PC-3 (cell line): ENCODE data around the gene SULF2. TPM values are rescaled to one million over a fixed set of nuclear protein-coding genes. Genes with fewer than 3 reads are reported as not detected.

Experiments
- ATAC-seq: fragments of 200-7000 bp; cut with Tn5 transposase; 2 replicates; pipeline ENCODE4 v1.9.1; 2020; ENCODE audit warnings: mild to moderate bottlenecking, moderate library complexity
- BruUV-seq: library from RNA; stranded (reverse); fragments of 400-500 nt; replicated peaks from 2 replicates; lab custom pipeline; 2021; lab: Mats Ljungman, UMichigan
- CTCF ChIA-PET: fragments of 300-600 bp; sonication (Branson Sonifier 250); formaldehyde crosslinking; loops from one replicate; lab custom pipeline; 2022; ENCODE audit warnings: antibody characterized with exemption; lab: Charles Lee
- POLR2A ChIA-PET: fragments of 300-600 bp; sonication (Branson Sonifier 250); formaldehyde crosslinking; loops from one replicate; lab custom pipeline; 2022; ENCODE audit warnings: antibody characterized with exemption; ENCODE audit not compliant: unreplicated experiment; lab: Charles Lee
- DNase-seq: peaks from one replicate; pipeline ENCODE4 v3.0.0-alpha.2; 2015
- H2AFZ ChIP-seq: fragments of 300-600 bp; sonication (generic); 2 replicates; pipeline ENCODE4 v1.6.0; 2016; ENCODE audit warnings: antibody characterized with exemption, low read length
- H3F3A ChIP-seq: fragments of 300-600 bp; sonication (generic); one replicate; pipeline ENCODE4 v1.6.0; 2017; ENCODE audit warnings: antibody characterized with exemption, low read length, control low read depth, mild to moderate bottlenecking; ENCODE audit not compliant: unreplicated experiment
- H3K27ac ChIP-seq: fragments of 300-600 bp; sonication (generic); 2 replicates; pipeline ENCODE4 v1.5.1; 2016; ENCODE audit warnings: mild to moderate bottlenecking, low read length
- H3K27me3 ChIP-seq: fragments of 300-600 bp; sonication (generic); 2 replicates; pipeline ENCODE4 v1.6.1; 2016; ENCODE audit warnings: low read length, mixed read lengths
- H3K36me3 ChIP-seq: fragments of 300-600 bp; sonication (generic); 2 replicates; pipeline ENCODE4 v1.6.1; 2016; ENCODE audit warnings: low read depth, mixed run types, low read length, mixed read lengths
- H3K4me1 ChIP-seq: fragments of 300-600 bp; sonication (generic); 2 replicates; pipeline ENCODE4 v1.5.1; 2016; ENCODE audit warnings: low read length; ENCODE audit not compliant: insufficient read depth
- H3K4me2 ChIP-seq: fragments of 300-600 bp; sonication (generic); 2 replicates; pipeline ENCODE4 v1.6.0; 2016; ENCODE audit warnings: low read length
- H3K4me3 ChIP-seq: fragments of 300-600 bp; sonication (generic); 2 replicates; pipeline ENCODE4 v1.5.1; 2016; ENCODE audit warnings: mild to moderate bottlenecking, low read length, mixed read lengths
- H3K79me2 ChIP-seq: fragments of 300-600 bp; sonication (generic); 2 replicates; pipeline ENCODE4 v1.6.1; 2017; ENCODE audit warnings: low read length, mixed read lengths
- H3K9ac ChIP-seq: fragments of 300-600 bp; sonication (generic); 2 replicates; pipeline ENCODE4 v1.6.0; 2016; ENCODE audit warnings: mild to moderate bottlenecking, low read length
- H3K9me2 ChIP-seq: fragments of 300-600 bp; sonication (generic); replicated peaks from 2 replicates; pipeline ENCODE4 v1.6.1; 2016; ENCODE audit warnings: mixed run types, low read length, mixed read lengths
- H3K9me3 ChIP-seq: fragments of 300-600 bp; sonication (generic); 2 replicates; pipeline ENCODE4 v1.6.1; 2016; ENCODE audit warnings: low read length, mixed read lengths
- H4K20me1 ChIP-seq: fragments of 300-600 bp; sonication (generic); 2 replicates; pipeline ENCODE4 v1.6.1; 2016; ENCODE audit warnings: low read length, mixed read lengths
- EZH2 ChIP-seq: fragments of 300-600 bp; sonication (generic); IDR thresholded peaks from one replicate; pipeline ENCODE4 v1.6.1; 2017; ENCODE audit warnings: antibody characterized with exemption, mild to moderate bottlenecking, low read length; ENCODE audit not compliant: unreplicated experiment
- EZH2phosphoT487 ChIP-seq: fragments of 300-600 bp; sonication (generic); IDR thresholded peaks from 2 replicates; pipeline ENCODE4 v1.6.1; 2018; ENCODE audit warnings: mild to moderate bottlenecking, antibody characterized with exemption, low read length, borderline replicate concordance
- intact Hi-C: fragments of 100-400 bp; cut with micrococcal nuclease; formaldehyde crosslinking; loops from 2 replicates; pipeline ENCODE4 v1.9.0; 2023
- total RNA-seq: library from RNA; depleted of rRNA; stranded (reverse); fragments of >200 nt; gene quantifications from 2 replicates; pipeline ENCODE4 v1.2.3, GENCODE V29; 2014
- TF ChIP-seq, protein P1 (sequence below): fragments of 300-600 bp; sonication (generic); conservative IDR thresholded peaks from 2 replicates; pipeline ENCODE4 v1.5.1; 2017; ENCODE audit warnings: antibody characterized with exemption, low read depth, mild to moderate bottlenecking, low read length

Gene SULF2
- total RNA-seq, 1 experiment from 2014 or later: 340 TPM

DNA sequence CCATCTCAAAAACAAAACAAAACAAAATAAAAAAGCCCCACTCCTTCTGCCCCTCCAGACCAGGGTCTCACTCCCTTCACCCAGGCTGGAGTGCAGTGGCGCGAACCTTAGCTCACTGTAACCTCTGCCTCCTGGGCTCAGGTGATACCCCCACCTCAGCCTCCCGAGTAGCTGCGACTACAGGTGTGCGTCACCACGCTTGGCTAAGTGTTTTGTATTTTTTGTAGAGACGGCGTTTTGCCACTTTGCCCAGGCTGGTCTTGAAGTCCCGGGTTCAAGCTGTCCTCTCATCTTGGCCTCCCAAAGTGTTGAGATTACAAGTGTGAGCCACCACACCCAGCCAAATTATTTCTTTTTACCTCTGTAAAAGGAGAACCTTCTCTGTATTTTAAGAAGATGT, 173.5 kb downstream of the SULF2 start:
- DNase-seq: no peak
- H3K9me3 ChIP-seq: no peaks in the 10 kb centered on the region
- H2AFZ ChIP-seq: no peak overlapping the region
- H3K4me3 ChIP-seq: no peak overlapping the region
- no peaks in the 10 kb centered on the region for H3K9me2 ChIP-seq
- no TSS peak for BruUV-seq
- no peak overlapping the region for H3K4me2 ChIP-seq
- no peak for ATAC-seq
- H3K9ac ChIP-seq: no peak overlapping the region
- H3K27me3 ChIP-seq: no peaks in the 10 kb centered on the region
- H3K79me2 ChIP-seq: peaks cover 28% of the 10 kb centered on the region
- no peaks in the 10 kb centered on the region for H3F3A ChIP-seq
- H4K20me1 ChIP-seq: no peaks in the 10 kb centered on the region
- TF ChIP-seq EZH2phosphoT487 (no peak), EZH2 (no peak)
- TF ChIP-seq, protein P1, sequence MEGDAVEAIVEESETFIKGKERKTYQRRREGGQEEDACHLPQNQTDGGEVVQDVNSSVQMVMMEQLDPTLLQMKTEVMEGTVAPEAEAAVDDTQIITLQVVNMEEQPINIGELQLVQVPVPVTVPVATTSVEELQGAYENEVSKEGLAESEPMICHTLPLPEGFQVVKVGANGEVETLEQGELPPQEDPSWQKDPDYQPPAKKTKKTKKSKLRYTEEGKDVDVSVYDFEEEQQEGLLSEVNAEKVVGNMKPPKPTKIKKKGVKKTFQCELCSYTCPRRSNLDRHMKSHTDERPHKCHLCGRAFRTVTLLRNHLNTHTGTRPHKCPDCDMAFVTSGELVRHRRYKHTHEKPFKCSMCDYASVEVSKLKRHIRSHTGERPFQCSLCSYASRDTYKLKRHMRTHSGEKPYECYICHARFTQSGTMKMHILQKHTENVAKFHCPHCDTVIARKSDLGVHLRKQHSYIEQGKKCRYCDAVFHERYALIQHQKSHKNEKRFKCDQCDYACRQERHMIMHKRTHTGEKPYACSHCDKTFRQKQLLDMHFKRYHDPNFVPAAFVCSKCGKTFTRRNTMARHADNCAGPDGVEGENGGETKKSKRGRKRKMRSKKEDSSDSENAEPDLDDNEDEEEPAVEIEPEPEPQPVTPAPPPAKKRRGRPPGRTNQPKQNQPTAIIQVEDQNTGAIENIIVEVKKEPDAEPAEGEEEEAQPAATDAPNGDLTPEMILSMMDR: no peak
- intact Hi-C loops: no loop called here
- ChIA-PET CTCF (no interaction called here), POLR2A (no interaction called here)
- H3K4me1 ChIP-seq: peaks cover 24% of the 10 kb centered on the region
- H3K27ac ChIP-seq: no peak overlapping the region
- H3K36me3 ChIP-seq: no peaks in the 10 kb centered on the region

DNA sequence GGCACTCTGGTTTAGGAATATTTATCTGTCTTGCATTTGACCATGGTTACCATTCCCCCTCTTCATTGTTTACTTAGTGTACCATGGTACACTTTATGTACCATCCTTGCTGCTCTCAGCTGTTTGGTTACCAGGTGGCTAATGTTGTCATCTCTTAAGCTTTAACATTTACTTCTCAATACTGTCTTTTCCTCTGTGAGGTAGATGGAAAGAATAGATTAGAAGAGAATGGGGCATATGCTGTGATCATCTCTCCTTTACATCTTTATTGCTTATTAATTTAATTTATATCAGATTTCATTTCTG, 174.4 kb downstream of the SULF2 start:
- Histone ChIP-seq H3F3A (no peaks in the 10 kb centered on the region), H3K4me2 (peak overlapping the region; percentile 11), H2AFZ (no peak overlapping the region), H3K79me2 (peaks cover 34% of the 10 kb centered on the region), H3K9me3 (no peaks in the 10 kb centered on the region), H3K27ac (0 out of 2 replicates have a peak overlapping the region, but pooled peaks have one; percentile 3), H3K4me1 (peaks cover 27% of the 10 kb centered on the region), H3K27me3 (no peaks in the 10 kb centered on the region), H3K9me2 (no peaks in the 10 kb centered on the region), H3K36me3 (no peaks in the 10 kb centered on the region; the same call in 1 of the 2 replicates), H3K9ac (no peak overlapping the region), H4K20me1 (no peaks in the 10 kb centered on the region), H3K4me3 (no peak overlapping the region)
- TF ChIP-seq, protein P1: no peak
- intact Hi-C loops: no loop called here
- ChIA-PET CTCF (no interaction called here), POLR2A (no interaction called here)
- no TSS peak for BruUV-seq
- DNase-seq: no peak
- no peak for ATAC-seq

DNA sequence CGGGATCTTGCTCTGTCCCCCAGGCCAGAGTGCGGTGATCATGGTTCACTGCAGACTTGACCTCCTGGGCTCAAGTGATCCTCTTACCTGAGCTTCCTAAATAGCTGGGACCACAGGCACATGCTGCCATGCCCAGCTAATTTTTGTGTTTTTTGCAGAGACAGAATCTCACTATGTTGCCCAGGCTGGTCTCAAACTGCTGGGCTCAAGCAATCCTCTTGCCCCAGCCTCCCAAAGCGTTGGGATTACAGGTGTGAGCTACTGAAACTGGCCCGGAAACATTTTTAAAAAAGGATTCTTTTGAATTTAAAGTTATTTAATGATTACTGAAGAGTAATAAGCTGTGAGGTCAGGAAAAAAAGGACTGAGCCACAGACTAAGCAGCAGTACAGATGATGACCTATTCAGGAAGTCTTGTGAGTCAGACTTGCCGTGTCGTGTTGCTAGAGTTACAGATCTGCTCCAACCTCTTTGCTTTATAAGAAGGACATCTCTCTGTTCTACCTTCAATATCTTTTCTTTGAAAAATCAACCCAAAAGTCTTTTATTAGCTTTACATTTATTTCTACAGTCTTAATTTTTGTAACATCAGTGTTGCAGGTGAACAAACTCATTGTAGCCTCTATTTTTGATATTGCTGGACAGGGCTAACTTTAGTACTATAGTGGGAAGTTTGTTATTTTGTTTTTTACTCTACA, 174.9 kb downstream of the SULF2 start:
- Histone ChIP-seq H3K4me1 (peaks cover 27% of the 10 kb centered on the region), H4K20me1 (no peaks in the 10 kb centered on the region), H3K27ac (peak overlapping the region; percentile 43), H3K4me3 (no peak overlapping the region), H3K9ac (no peak overlapping the region), H2AFZ (no peak overlapping the region), H3K79me2 (peaks cover 31% of the 10 kb centered on the region), H3K27me3 (no peaks in the 10 kb centered on the region), H3K9me2 (no peaks in the 10 kb centered on the region), H3K36me3 (no peaks in the 10 kb centered on the region; the same call in 1 of the 2 replicates), H3K9me3 (no peaks in the 10 kb centered on the region), H3K4me2 (peak overlapping the region; percentile 11), H3F3A (no peaks in the 10 kb centered on the region)
- no TSS peak for BruUV-seq
- peak; percentile 81 for DNase-seq
- TF ChIP-seq, protein P1: no peak
- TF ChIP-seq EZH2phosphoT487 (no peak), EZH2 (no peak)
- peak; percentile 99 for ATAC-seq
- intact Hi-C loops: no loop called here
- ChIA-PET POLR2A (interaction anchor here (0.6 kb wide), 1 partner anchor 722 kb away, joined by 4 read pairs; no protein-coding TSS in a partner anchor), CTCF (interaction anchor here (0.8 kb wide), 1 partner anchor 10 kb away, joined by 5 read pairs; no protein-coding TSS in a partner anchor)
